Activated T-helper 1 cell treated with anti-CD3 and anti-CD28 coated beads, Interleukin-12 subunit alpha, Interleukin-12 subunit beta, Interleukin-2, Interleukin-4 antibody, amounts not matched to agents 30 ng/mL and 10 ng/mL and 1 ng/mL, durations not matched to agents 14 hours and 24 hours and 36 hours (primary cell): ENCODE results near the gene MFSD2B. TPM values are rescaled to one million over a fixed set of nuclear protein-coding genes. Genes with fewer than 3 reads are reported as not detected.
"Not testable (repeated sequence)": the region's sequence is repeated elsewhere in the genome, so short reads cannot be mapped to it uniquely, and the experiment has no call there.

Experiments
- DNase-seq: peaks from one replicate; pipeline ENCODE4 v3.0.0; 2021; ENCODE audit warnings: low spot score
- H3K27ac Mint-ChIP-seq: one replicate; pipeline ENCODE4 v1.8.0; 2021; ENCODE audit warnings: mild to moderate bottlenecking, mixed read lengths
- H3K27me3 Mint-ChIP-seq: one replicate; pipeline ENCODE4 v1.8.0; 2022; ENCODE audit warnings: mild to moderate bottlenecking, moderate library complexity, mixed read lengths; ENCODE audit not compliant: insufficient read depth
- H3K36me3 Mint-ChIP-seq: one replicate; pipeline ENCODE4 v1.8.0; 2021; ENCODE audit warnings: low read depth, mixed read lengths
- H3K4me1 Mint-ChIP-seq: one replicate; pipeline ENCODE4 v1.8.0; 2021; ENCODE audit warnings: low read depth, mixed read lengths
- H3K4me3 Mint-ChIP-seq: one replicate; pipeline ENCODE4 v1.8.0; 2021; ENCODE audit warnings: mild to moderate bottlenecking, moderate library complexity, mixed read lengths
- H3K9me3 Mint-ChIP-seq: one replicate; pipeline ENCODE4 v1.8.0; 2021; ENCODE audit warnings: mixed read lengths
- intact Hi-C: fragments of 100-400 bp; cut with micrococcal nuclease; formaldehyde crosslinking; loops from one replicate; pipeline ENCODE4 v1.15.1; 2024
- total RNA-seq: library from RNA; stranded (reverse); gene quantifications from 2 replicates; pipeline ENCODE4 v1.2.3, GENCODE V29; 2022

Gene MFSD2B
- total RNA-seq, 1 donor from 2014 or later: not detected

GRCh38 chr2:24024018-24024417, 14.1 kb downstream of the MFSD2B start:
- DNase-seq: no peak
- Mint-ChIP-seq H3K27ac (no peak overlapping the region), H3K4me3 (no peak overlapping the region), H3K4me1 (no peaks in the 10 kb centered on the region), H3K27me3 (no peaks in the 10 kb centered on the region), H3K36me3 (peaks cover 2% of the 10 kb centered on the region), H3K9me3 (no peaks in the 10 kb centered on the region)
- intact Hi-C loops: no loop called here

- no peak overlapping the region for H3K27ac Mint-ChIP-seq
- H3K4me3 Mint-ChIP-seq: no peak overlapping the region
- no peaks in the 10 kb centered on the region for H3K27me3 Mint-ChIP-seq
- DNase-seq: no peak
- intact Hi-C loops: no loop called here
- H3K36me3 Mint-ChIP-seq: peaks cover 7% of the 10 kb centered on the region
- H3K4me1 Mint-ChIP-seq: no peaks in the 10 kb centered on the region
- H3K9me3 Mint-ChIP-seq: no peaks in the 10 kb centered on the region
Measured at GRCh38 chr2:24024996-24025663, 15.2 kb downstream of the MFSD2B start.

- no peaks in the 10 kb centered on the region for H3K9me3 Mint-ChIP-seq
- DNase-seq: no peak
- intact Hi-C loops: no loop called here
- H3K27ac Mint-ChIP-seq: no peak overlapping the region
- H3K4me1 Mint-ChIP-seq: peaks cover 5% of the 10 kb centered on the region
- H3K36me3 Mint-ChIP-seq: peaks cover 14% of the 10 kb centered on the region
- H3K4me3 Mint-ChIP-seq: no peak overlapping the region
- no peaks in the 10 kb centered on the region for H3K27me3 Mint-ChIP-seq
Measured at GRCh38 chr2:24026233-24026632, 16.3 kb downstream of the MFSD2B start.

GRCh38 chr2:24038786-24039499, 29.1 kb downstream of the MFSD2B start:
- Mint-ChIP-seq H3K27me3 (no peaks in the 10 kb centered on the region), H3K36me3 (peaks cover 17% of the 10 kb centered on the region), H3K4me3 (no peak overlapping the region), H3K4me1 (peaks cover 11% of the 10 kb centered on the region), H3K9me3 (no peaks in the 10 kb centered on the region), H3K27ac (no peak overlapping the region)
- no peak for DNase-seq
- intact Hi-C loops: no loop called here

- no peak overlapping the region for H3K27ac Mint-ChIP-seq
- H3K9me3 Mint-ChIP-seq: no peaks in the 10 kb centered on the region
- peaks cover 17% of the 10 kb centered on the region for H3K36me3 Mint-ChIP-seq
- no peak for DNase-seq
- H3K4me1 Mint-ChIP-seq: peaks cover 16% of the 10 kb centered on the region
- no peak overlapping the region for H3K4me3 Mint-ChIP-seq
- intact Hi-C loops: no loop called here
- H3K27me3 Mint-ChIP-seq: no peaks in the 10 kb centered on the region
Measured at GRCh38 chr2:24040511-24040910, 30.6 kb downstream of the MFSD2B start.

GRCh38 chr2:24043133-24043532, 33.2 kb downstream of the MFSD2B start:
- peaks cover 24% of the 10 kb centered on the region for H3K4me1 Mint-ChIP-seq
- H3K27ac Mint-ChIP-seq, H3K36me3 Mint-ChIP-seq, DNase-seq, intact Hi-C loops, H3K4me3 Mint-ChIP-seq, H3K27me3 Mint-ChIP-seq, H3K9me3 Mint-ChIP-seq: not testable (repeated sequence)

GRCh38 chr2:24045511-24046508, 35.9 kb downstream of the MFSD2B start:
- Mint-ChIP-seq H3K27me3 (no peaks in the 10 kb centered on the region), H3K4me3 (peak overlapping the region; percentile 94), H3K4me1 (peaks cover 24% of the 10 kb centered on the region), H3K27ac (no peak overlapping the region), H3K36me3 (peaks cover 5% of the 10 kb centered on the region), H3K9me3 (no peaks in the 10 kb centered on the region)
- intact Hi-C loops: loop anchor here (2.0 kb wide), 2 partner anchors 39 to 77 kb away; partner anchors contain the start of genes FAM228B, PFN4 and TP53I3
- DNase-seq: no peak

GRCh38 chr2:24046599-24046929, 36.7 kb downstream of the MFSD2B start:
- peaks cover 24% of the 10 kb centered on the region for H3K4me1 Mint-ChIP-seq
- intact Hi-C loops: loop anchor here (2.0 kb wide), 2 partner anchors 38 to 76 kb away; partner anchors contain the start of genes FAM228B, PFN4 and TP53I3
- peak overlapping the region; percentile 94 for H3K4me3 Mint-ChIP-seq
- no peak overlapping the region for H3K27ac Mint-ChIP-seq
- no peak for DNase-seq
- H3K27me3 Mint-ChIP-seq: no peaks in the 10 kb centered on the region
- peaks cover 5% of the 10 kb centered on the region for H3K36me3 Mint-ChIP-seq
- H3K9me3 Mint-ChIP-seq: no peaks in the 10 kb centered on the region

- intact Hi-C loops: loop anchor here (1.0 to 2.0 kb wide), 6 partner anchors 29 to 873 kb away; partner anchors contain the start of genes ADCY3, ATAD2B, FAM228B and PFN4
- H3K4me1 Mint-ChIP-seq: peaks cover 24% of the 10 kb centered on the region
- no peaks in the 10 kb centered on the region for H3K9me3 Mint-ChIP-seq
- peak within 1 kb of the TSS; percentile 94 for H3K4me3 Mint-ChIP-seq
- DNase-seq: peak; percentile 92
- H3K27ac Mint-ChIP-seq: peak within 1 kb of the TSS; percentile 86
- peaks cover 5% of the 10 kb centered on the region for H3K36me3 Mint-ChIP-seq
- no peaks in the 10 kb centered on the region for H3K27me3 Mint-ChIP-seq
Measured at GRCh38 chr2:24046930-24047702, 37.2 kb downstream of the MFSD2B start, which contains the start of gene WDCP. Gene WDCP, minus strand, starts transcription at chr2:24047391. Its CDS starts 7,897 bp downstream, at chr2:24039494.

- Mint-ChIP-seq H3K27ac (peak overlapping the region; percentile 86), H3K36me3 (peaks cover 5% of the 10 kb centered on the region), H3K9me3 (no peaks in the 10 kb centered on the region), H3K27me3 (no peaks in the 10 kb centered on the region), H3K4me1 (peaks cover 24% of the 10 kb centered on the region), H3K4me3 (peak overlapping the region; percentile 94)
- intact Hi-C loops: loop anchor here (1.0 to 2.0 kb wide), 6 partner anchors 29 to 873 kb away; partner anchors contain the start of genes ADCY3, ATAD2B, FAM228B and PFN4
- DNase-seq: no peak
Measured at GRCh38 chr2:24047703-24048033, 37.8 kb downstream of the MFSD2B start.

GRCh38 chr2:24048769-24049484, 39.0 kb downstream of the MFSD2B start:
- Mint-ChIP-seq H3K27ac (no peak overlapping the region), H3K4me1 (peaks cover 24% of the 10 kb centered on the region), H3K4me3 (peak overlapping the region; percentile 81), H3K36me3 (peaks cover 2% of the 10 kb centered on the region), H3K27me3 (no peaks in the 10 kb centered on the region), H3K9me3 (no peaks in the 10 kb centered on the region)
- intact Hi-C loops: no loop called here
- DNase-seq: no peak
